Aorta (tissue), 5 donors: Measurements from ENCODE around the gene EPM2A. TPM values are rescaled to one million over a fixed set of nuclear protein-coding genes. Genes with fewer than 3 reads are reported as not detected.

Experiments used
- ATAC-seq: fragments of 200-7000 bp; cut with Tn5 transposase; one replicate; pipeline ENCODE4 v1.9.1; 2022; ENCODE audit warnings: moderate library complexity; ENCODE audit not compliant: low FRiP score
- DNase-seq, 2 donors: peaks; one replicate each; pipeline ENCODE4 v3.0.0-alpha.2; 2020
- H3K27ac ChIP-seq, 2 donors: one replicate each; pipeline ENCODE4 v1.5.1; 2013; ENCODE audit warnings: low read length in 2 of 2, mild to moderate bottlenecking in 2 of 2, moderate library complexity in 2 of 2, control low read depth in 1 of 2, inconsistent platforms in 1 of 2, low read depth in 1 of 2
- H3K27me3 ChIP-seq, 2 donors: one replicate each; pipeline ENCODE4 v1.6.1; 2013; ENCODE audit warnings: control low read depth in 1 of 2, low read length in 1 of 2, mild to moderate bottlenecking in 1 of 2, moderate library complexity in 1 of 2; ENCODE audit not compliant: insufficient read depth in 2 of 2, control insufficient read depth in 1 of 2
- H3K36me3 ChIP-seq, 2 donors: one replicate each; pipeline ENCODE4 v1.6.1; 2013; ENCODE audit warnings: control low read depth in 1 of 2, low read length in 1 of 2, mild to moderate bottlenecking in 1 of 2; ENCODE audit not compliant: insufficient read depth in 2 of 2, control insufficient read depth in 1 of 2
- H3K4me1 ChIP-seq, 2 donors: one replicate each; pipeline ENCODE4 v1.6.1; 2013; ENCODE audit warnings: low read length in 2 of 2, control low read depth in 1 of 2, mild to moderate bottlenecking in 1 of 2, moderate library complexity in 1 of 2; ENCODE audit not compliant: insufficient read depth in 2 of 2, control insufficient read depth in 1 of 2
- H3K4me3 ChIP-seq, 2 donors: one replicate each; pipeline ENCODE4 v1.5.1; 2013; ENCODE audit warnings: low read length in 2 of 2, control low read depth in 1 of 2, mild to moderate bottlenecking in 1 of 2
- H3K9me3 ChIP-seq: one replicate; pipeline ENCODE4 v1.6.1; 2013; ENCODE audit warnings: mild to moderate bottlenecking, low read length; ENCODE audit not compliant: control insufficient read depth
- WGBS, 2 donors: extraction: QIAGEN DNeasy Blood & Tissue Kit; methylation state at CpG; one replicate each; pipeline ENCODE4 v1.1.7; 2013; 5-methylcytosine and 5-hydroxymethylcytosine counted together
- intact Hi-C, 2 donors: fragments of 100-400 bp; cut with DNase I; formaldehyde crosslinking; loops; one replicate each; pipeline versions ENCODE4 v1.14.2 to v1.15.0; 2022
- polyA plus RNA-seq, 2 donors: library from polyadenylated mRNA; stranded (reverse); fragments of 200-250 nt; gene quantifications; one replicate each; pipeline ENCODE4 v1.2.3, GENCODE V29; 2013
- total RNA-seq, 2 donors: library from RNA; stranded (reverse); fragmentation: NEBNext Ultra II Directional; extraction: Animal tissue kit (Norgen Biotek cat#: 25700); gene quantifications; one replicate each; pipeline ENCODE4 v1.2.1, GENCODE V29; 2021
- donor health status: healthy with polysubstance abuse.
- donor health status: Bipolar disorder and iron deficiency.
- donor health status: DM: no; HTN: no; CAD: no.
- donor health status: DM: no; HTN: no; CAD: no.
- donor health status: DM: yes; HTN: yes; CAD: no.

The EPM2A gene
- total and polyA plus RNA-seq, 4 donors, result 8.1 to 24.4 (median 18.0) TPM

DNA sequence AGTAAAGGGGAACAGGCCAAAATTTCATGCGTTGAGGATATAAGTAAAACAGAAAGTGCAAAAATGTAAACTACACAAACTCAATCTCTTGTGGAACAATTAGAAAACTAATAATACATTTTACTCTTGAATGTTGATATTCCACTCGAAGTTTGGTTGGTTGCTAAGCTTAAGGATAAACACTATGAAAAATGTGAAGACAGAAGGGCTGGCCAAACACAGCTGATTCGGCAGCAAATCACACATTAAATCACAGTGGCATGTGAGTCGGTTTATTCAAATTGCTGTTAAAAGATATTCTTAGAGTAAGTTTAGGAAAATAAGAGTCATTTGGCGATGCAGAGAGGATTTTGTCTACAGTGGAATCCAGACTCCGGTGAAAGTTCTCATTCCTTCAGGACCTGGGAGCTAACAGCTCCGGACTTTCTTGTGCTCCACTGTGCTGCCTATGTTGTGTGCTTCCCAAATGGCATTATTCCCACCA lies 1.4 kb upstream of the EPM2A start:
- H3K4me1 ChIP-seq, result no peaks in the 10 kb centered on the region
- H3K36me3 ChIP-seq, result no peaks in the 10 kb centered on the region
- WGBS, 2 donors, result 3 to 4% methylated on average over 7 of the region's 7 CpGs
- DNase-seq, result no peak
- no peaks in the 10 kb centered on the region for H3K9me3 ChIP-seq
- H3K4me3 ChIP-seq, result peak overlapping the region in 1 of 2 donors; percentile 34
- ATAC-seq, result peak; percentile 36
- peak overlapping the region; percentile 57 to 97 for H3K27ac ChIP-seq
- H3K27me3 ChIP-seq, result no peaks in the 10 kb centered on the region
- intact Hi-C loops, result loop anchor here (5.0 to 10.0 kb wide), 5 partner anchors 76 to 808 kb away; partner anchors contain the start of genes FBXO30 (in 1 of the 2), RAB32 (in 1 of the 2) and SHPRH (in 1 of the 2)

DNA sequence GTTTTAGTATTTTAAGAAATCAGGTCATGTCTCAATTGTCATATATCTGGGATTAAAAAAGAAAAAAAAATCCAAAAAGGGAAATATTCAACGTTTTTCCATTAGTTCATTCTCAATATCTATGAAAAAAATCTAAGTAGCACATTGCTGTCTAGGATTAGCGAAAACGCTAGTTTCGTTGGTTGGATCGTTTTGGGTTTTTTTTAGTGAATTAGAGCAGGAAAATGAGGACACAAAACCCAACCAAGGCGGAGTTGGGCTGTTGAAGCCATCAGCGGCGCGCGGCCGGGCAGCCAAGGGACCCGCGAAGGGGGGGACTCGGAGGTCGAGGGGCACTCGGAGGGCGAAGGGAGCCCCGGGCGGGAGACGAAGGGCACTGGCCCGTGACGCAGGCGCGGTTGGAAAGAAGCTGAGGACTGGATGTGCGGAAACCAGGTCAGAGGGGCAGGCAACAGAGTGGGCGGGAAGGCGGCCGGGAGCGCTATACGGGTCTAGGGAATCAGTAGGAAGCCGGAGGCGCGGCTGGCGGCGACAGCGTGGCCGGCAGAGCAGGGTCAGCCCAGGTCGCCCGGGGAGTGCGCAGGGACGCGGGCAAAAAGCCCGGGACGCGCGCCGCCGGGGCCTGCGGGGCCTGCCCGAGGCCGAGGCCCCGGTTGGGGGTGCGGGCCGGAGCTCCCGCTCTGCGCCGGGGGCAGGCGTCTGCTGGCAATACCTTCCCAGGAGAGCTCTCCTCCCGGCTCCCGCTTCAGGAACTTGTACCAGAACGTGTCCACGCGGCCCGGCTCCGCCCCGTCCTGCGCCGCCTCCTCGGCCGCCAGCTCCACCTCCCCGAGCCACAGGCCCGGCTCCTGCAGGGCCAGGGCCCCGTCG lies 599 bp downstream of the EPM2A start:
- no peaks in the 10 kb centered on the region for H3K27me3 ChIP-seq
- no peaks in the 10 kb centered on the region for H3K9me3 ChIP-seq
- DNase-seq (peak; percentile 93 to 96), ATAC-seq (peak; percentile 91)
- no peaks in the 10 kb centered on the region for H3K36me3 ChIP-seq
- H3K4me1 ChIP-seq, result no peaks in the 10 kb centered on the region
- intact Hi-C loops, result loop anchor here (2.0 to 10.0 kb wide), 6 partner anchors 78 to 810 kb away; partner anchors contain the start of genes FBXO30 (in 2 of the 2), RAB32 (in 1 of the 2) and SHPRH (in 1 of the 2)
- H3K4me3 ChIP-seq, result peak overlapping the region; percentile 59 to 87
- 0 to 1% methylated on average over 58 to 74 of the region's 74 CpGs for WGBS, 2 donors
- H3K27ac ChIP-seq, result peak overlapping the region; percentile 88 to 97

DNA sequence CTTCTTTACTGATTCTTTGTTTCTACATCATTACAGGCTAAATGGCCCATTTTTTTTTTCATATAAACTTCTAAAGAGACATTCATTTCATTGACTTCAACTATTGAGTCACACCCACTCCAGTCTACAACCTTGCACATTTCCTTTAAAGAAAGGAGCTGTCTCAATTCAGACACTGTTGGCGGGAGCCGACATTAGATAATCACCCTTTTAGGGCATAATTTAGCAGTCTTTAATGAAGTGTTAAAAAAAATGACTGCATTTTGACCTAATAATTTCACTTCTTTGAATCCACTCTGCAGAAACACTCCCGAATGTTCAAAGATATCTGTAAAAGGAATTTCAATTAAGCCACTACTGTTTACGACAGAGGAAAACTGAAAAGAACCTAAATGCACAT lies 1.5 kb downstream of the EPM2A start:
- no peak overlapping the region for H3K27ac ChIP-seq
- no peaks in the 10 kb centered on the region for H3K9me3 ChIP-seq
- H3K27me3 ChIP-seq, result no peaks in the 10 kb centered on the region
- no peak for ATAC-seq
- no peak overlapping the region for H3K4me3 ChIP-seq
- no peaks in the 10 kb centered on the region for H3K36me3 ChIP-seq
- intact Hi-C loops, result loop anchor here (2.0 to 10.0 kb wide), 5 partner anchors 81 to 811 kb away; partner anchors contain the start of genes FBXO30 (in 1 of the 2), RAB32 (in 1 of the 2) and SHPRH (in 1 of the 2)
- WGBS, 2 donors, result 59 to 71% methylated on average over 4 of the region's 4 CpGs
- H3K4me1 ChIP-seq, result no peaks in the 10 kb centered on the region
- DNase-seq, result no peak

DNA sequence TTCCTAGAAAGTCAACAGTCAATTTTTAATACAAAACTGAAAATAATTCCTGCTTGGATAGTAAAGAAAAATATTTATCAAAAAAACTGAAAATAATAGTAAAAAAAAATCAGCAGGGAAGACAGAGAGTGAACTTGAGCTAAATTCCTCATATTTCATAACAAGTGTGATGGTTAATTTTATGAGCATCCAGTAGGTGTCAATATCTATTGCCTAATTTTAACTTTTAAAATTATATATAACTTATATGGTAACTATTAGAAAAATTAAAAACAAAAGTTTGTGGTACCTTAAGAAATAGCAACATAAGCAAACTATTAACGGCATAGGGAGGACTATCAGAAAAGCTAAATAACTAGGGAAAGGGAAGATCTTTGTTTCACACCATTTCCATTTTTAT lies 2.1 kb downstream of the EPM2A start:
- H3K4me1 ChIP-seq, result no peaks in the 10 kb centered on the region
- H3K27me3 ChIP-seq, result no peaks in the 10 kb centered on the region
- H3K9me3 ChIP-seq, result peaks cover under 1% of the 10 kb centered on the region
- H3K36me3 ChIP-seq, result no peaks in the 10 kb centered on the region
- H3K4me3 ChIP-seq, result no peak overlapping the region
- ATAC-seq, result no peak
- intact Hi-C loops, result loop anchor here (10.0 kb wide), 4 partner anchors 142 to 812 kb away; partner anchors contain the start of genes RAB32 (in 1 of the 2) and SHPRH (in 1 of the 2)
- WGBS, 2 donors, result 92% methylated on average over 1 of the region's 1 CpG
- DNase-seq, result no peak
- H3K27ac ChIP-seq, result no peak overlapping the region

DNA sequence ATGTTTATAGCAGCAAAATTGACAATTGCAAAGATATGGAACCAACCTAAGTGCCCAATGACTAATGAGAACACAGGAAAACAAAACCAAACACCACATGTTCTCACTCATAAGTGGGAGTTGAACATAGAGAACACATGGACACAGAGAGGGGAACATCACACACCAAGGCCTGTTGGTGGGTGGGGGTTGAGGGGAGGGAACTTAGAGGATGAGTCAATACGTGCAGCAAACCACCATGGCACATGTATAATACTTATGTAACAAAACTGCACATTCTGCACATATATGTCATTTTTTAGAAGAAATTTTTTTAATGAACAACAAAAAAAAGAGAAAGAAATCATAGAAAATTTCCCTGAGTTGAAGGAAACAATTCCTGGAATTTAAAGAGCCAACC lies 3.9 kb downstream of the EPM2A start:
- 79 to 82% methylated on average over 1 of the region's 1 CpG for WGBS, 2 donors
- Histone ChIP-seq H3K9me3 (peaks cover 2% of the 10 kb centered on the region), H3K36me3 (no peaks in the 10 kb centered on the region), H3K4me3 (no peak overlapping the region), H3K27me3 (no peaks in the 10 kb centered on the region), H3K27ac (no peak overlapping the region), H3K4me1 (no peaks in the 10 kb centered on the region)
- no peak for ATAC-seq
- DNase-seq, result no peak
- intact Hi-C loops, result loop anchor here (10.0 kb wide), 4 partner anchors 143 to 813 kb away; partner anchors contain the start of genes RAB32 (in 1 of the 2) and SHPRH (in 1 of the 2)

DNA sequence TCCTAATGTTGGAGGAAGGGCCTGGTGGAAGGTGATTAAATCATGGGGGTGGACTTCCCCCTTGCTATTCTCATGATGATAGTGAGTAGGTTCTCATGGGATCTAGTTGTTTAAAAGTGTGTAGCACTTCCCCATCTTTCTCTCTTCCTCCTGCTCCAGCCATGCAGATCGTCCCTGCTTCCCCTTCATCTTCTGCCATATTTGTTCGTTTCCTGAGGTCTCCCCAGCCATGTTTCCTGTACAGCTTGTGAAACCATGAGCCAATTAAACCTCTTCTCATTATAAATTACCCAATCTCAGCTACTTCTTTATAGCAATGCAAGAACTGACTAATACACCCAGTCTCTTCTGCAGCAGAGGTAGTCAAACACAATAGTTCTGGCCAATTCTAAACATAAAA lies 5.4 kb downstream of the EPM2A start:
- Histone ChIP-seq H3K4me3 (no peak overlapping the region), H3K4me1 (no peaks in the 10 kb centered on the region), H3K27ac (no peak overlapping the region), H3K27me3 (no peaks in the 10 kb centered on the region), H3K36me3 (no peaks in the 10 kb centered on the region), H3K9me3 (peaks cover 2% of the 10 kb centered on the region)
- no peak for ATAC-seq
- WGBS, 2 donors, result 93 to 100% methylated on average over 2 of the region's 2 CpGs
- DNase-seq, result no peak
- intact Hi-C loops, result loop anchor here (10.0 kb wide), 4 partner anchors 145 to 815 kb away; partner anchors contain the start of genes RAB32 (in 1 of the 2) and SHPRH (in 1 of the 2)

DNA sequence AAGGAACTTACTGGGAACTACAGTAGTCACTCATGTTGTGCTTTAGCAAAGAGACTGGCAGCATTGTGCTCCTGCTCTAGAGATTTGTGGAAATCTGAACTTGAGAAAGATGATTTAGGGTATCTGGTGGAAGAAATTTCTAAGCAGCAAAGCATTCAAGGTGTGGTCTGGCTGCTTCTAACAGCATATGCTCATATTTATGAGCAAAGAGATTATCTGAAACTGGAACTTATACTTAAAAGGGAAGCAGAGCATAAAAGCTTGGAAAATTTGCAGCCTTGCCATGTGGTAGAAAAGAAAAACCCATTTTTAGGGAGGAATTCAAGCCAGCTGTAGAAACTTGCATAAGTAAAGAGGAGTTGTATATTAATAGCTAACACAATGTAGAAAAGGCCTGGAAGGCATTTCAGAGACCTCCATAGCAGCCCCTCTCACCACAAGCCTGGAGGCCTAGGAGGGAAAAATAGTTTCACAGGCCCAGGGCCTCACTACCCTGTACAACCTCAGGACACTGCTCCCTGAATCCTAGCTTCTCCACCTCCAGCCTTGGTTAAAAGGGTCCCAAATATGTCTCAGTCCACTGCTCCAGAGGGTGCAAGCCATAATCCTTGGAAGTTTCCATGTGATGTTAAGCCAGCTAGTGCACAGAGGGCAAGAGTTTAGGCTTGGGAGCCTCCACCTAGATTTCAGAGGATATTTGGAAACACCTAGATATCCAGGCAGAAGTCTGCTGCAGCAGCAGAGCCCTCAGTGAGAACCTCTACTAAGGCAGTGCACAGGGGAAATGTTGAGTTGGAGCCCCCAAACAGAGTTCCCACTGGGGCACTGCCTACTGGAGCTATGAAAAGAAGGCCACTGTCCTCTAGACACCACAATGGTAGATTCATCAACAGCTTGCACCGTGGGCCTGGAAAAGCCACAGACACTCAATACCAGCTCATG lies 6.6 kb downstream of the EPM2A start:
- WGBS, 2 donors, result 88 to 98% methylated on average over 1 of the region's 1 CpG

DNA sequence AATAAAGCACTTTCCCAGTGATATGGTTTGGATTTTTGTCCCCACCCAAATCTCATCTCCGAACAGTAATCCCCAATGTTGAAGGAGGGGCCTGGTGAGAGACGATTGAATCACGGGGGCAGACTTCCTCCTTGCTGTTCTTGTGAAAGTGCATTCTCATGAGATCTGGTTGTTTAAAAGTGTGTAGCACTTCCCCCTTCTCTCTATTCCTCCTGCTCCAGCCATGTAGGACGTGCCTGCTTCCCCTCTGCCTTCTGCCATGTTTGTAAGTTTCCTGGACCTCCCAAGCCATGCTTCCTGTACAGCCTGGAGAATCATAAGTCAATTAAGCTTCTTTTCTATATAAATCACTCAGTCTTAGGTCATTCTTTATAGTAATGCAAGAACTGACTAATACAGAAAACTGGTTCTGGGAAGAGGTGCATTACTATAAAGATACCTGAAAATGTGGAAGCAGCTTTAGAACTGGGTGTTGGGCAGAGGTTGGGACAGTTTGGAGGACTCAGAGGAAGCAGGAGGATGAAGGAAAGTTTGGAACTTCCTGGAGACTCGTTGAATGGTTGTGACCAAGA lies 7.4 kb downstream of the EPM2A start:
- H3K27ac ChIP-seq, result no peak overlapping the region
- H3K4me3 ChIP-seq, result no peak overlapping the region
- no peak for ATAC-seq
- no peak for DNase-seq
- WGBS, 2 donors, result 89% methylated on average over 5 of the region's 5 CpGs
- H3K36me3 ChIP-seq, result no peaks in the 10 kb centered on the region
- H3K9me3 ChIP-seq, result peaks cover 2% of the 10 kb centered on the region
- no peaks in the 10 kb centered on the region for H3K4me1 ChIP-seq
- no peaks in the 10 kb centered on the region for H3K27me3 ChIP-seq
- intact Hi-C loops, result no loop called here

More for the DNA sequence above, 6.6 kb downstream of the EPM2A start:
- Histone ChIP-seq H3K27ac (no peak overlapping the region), H3K36me3 (no peaks in the 10 kb centered on the region), H3K9me3 (peaks cover 2% of the 10 kb centered on the region), H3K4me1 (no peaks in the 10 kb centered on the region), H3K27me3 (no peaks in the 10 kb centered on the region), H3K4me3 (no peak overlapping the region)
- intact Hi-C loops, result no loop called here
- ATAC-seq (no peak), DNase-seq (no peak)
